IMR-90 (cell line): ENCODE data around the gene GALNT7. TPM values are rescaled to one million over a fixed set of nuclear protein-coding genes. Genes with fewer than 3 reads are reported as not detected.

Experiments used
- ATAC-seq: fragments of 200-7000 bp; cut with Tn5 transposase; 2 replicates; pipeline ENCODE4 v1.9.1; 2020; ENCODE audit warnings: low read depth, mild to moderate bottlenecking, moderate library complexity
- BruUV-seq: library from RNA; stranded (reverse); fragments of 400-500 nt; replicated peaks from 2 replicates; lab custom pipeline; 2021; lab: Mats Ljungman, UMichigan
- CTCF ChIA-PET: fragments of 300-600 bp; formaldehyde crosslinking; extraction: SDS; loops from one replicate; lab custom pipeline; 2021; ENCODE audit warnings: antibody characterized with exemption; lab: Yijun Ruan, JAX
- POLR2A ChIA-PET: fragments of 300-600 bp; sonication (Branson Sonifier 250); formaldehyde crosslinking; loops from one replicate; lab custom pipeline; 2022; ENCODE audit warnings: antibody characterized with exemption; ENCODE audit not compliant: unreplicated experiment; lab: Charles Lee
- DNase-seq: peaks from one replicate; pipeline ENCODE4 v3.0.0; 2013
- H2AFZ ChIP-seq: replicated peaks from 2 replicates; pipeline ENCODE3; 2013; ENCODE audit warnings: low read length, mild to moderate bottlenecking; ENCODE audit not compliant: poor library complexity
- H2AK5ac ChIP-seq: 2 replicates; pipeline ENCODE4 v1.6.1; 2013; ENCODE audit warnings: low read depth, low read length, inconsistent platforms
- H2AK9ac ChIP-seq: replicated peaks from 2 replicates; pipeline ENCODE3; 2013; ENCODE audit warnings: mild to moderate bottlenecking, low read depth, low read length, moderate library complexity; ENCODE audit not compliant: poor library complexity
- H2BK120ac ChIP-seq: 2 replicates; pipeline ENCODE4 v1.6.1; 2013; ENCODE audit warnings: low read depth, low read length, inconsistent platforms
- H2BK15ac ChIP-seq: 3 replicates; pipeline ENCODE4 v1.6.1; 2013; ENCODE audit warnings: low read depth, low read length, inconsistent platforms
- H2BK20ac ChIP-seq: 2 replicates; pipeline ENCODE4 v1.6.1; 2013; ENCODE audit warnings: low read depth, mild to moderate bottlenecking, inconsistent platforms, low read length, moderate library complexity
- H2BK5ac ChIP-seq: 2 replicates; pipeline ENCODE4 v1.6.1; 2013; ENCODE audit warnings: mild to moderate bottlenecking, low read depth, low read length, inconsistent platforms; ENCODE audit not compliant: poor library complexity, severe bottlenecking
- H3K14ac ChIP-seq: replicated peaks from 2 replicates; pipeline ENCODE4 v1.6.1; 2013; ENCODE audit warnings: low read depth, low read length, inconsistent platforms
- H3K18ac ChIP-seq: 2 replicates; pipeline ENCODE4 v1.6.1; 2013; ENCODE audit warnings: low read depth, low read length, control low read depth
- H3K23ac ChIP-seq: 2 replicates; pipeline ENCODE4 v1.6.1; 2013; ENCODE audit warnings: low read depth, low read length, inconsistent platforms
- H3K27ac ChIP-seq: 2 replicates; pipeline ENCODE4 v1.5.1; 2013; ENCODE audit warnings: mild to moderate bottlenecking, control low read depth, low read length; ENCODE audit not compliant: insufficient read depth
- H3K27me3 ChIP-seq: 2 replicates; pipeline ENCODE4 v1.6.1; 2013; ENCODE audit warnings: low read length; ENCODE audit not compliant: control insufficient read depth, insufficient read depth
- H3K36me3 ChIP-seq: 2 replicates; pipeline ENCODE4 v1.6.1; 2013; ENCODE audit warnings: low read length, mixed read lengths; ENCODE audit not compliant: control insufficient read depth, insufficient read depth
- H3K4ac ChIP-seq: 2 replicates; pipeline ENCODE4 v1.6.1; 2013; ENCODE audit warnings: low read depth, low read length, inconsistent platforms
- H3K4me1 ChIP-seq: 2 replicates; pipeline ENCODE4 v1.6.1; 2013; ENCODE audit warnings: low read length, mixed read lengths; ENCODE audit not compliant: control insufficient read depth, insufficient read depth
- H3K4me2 ChIP-seq: 2 replicates; pipeline ENCODE4 v1.6.1; 2013; ENCODE audit warnings: low read depth, mild to moderate bottlenecking, control low read depth, low read length, moderate library complexity
- H3K4me3 ChIP-seq: 2 replicates; pipeline ENCODE4 v1.5.1; 2013; ENCODE audit warnings: low read depth, mild to moderate bottlenecking, control low read depth, low read length, moderate library complexity; ENCODE audit not compliant: insufficient read depth
- H3K56ac ChIP-seq: 2 replicates; pipeline ENCODE4 v1.6.1; 2013; ENCODE audit warnings: low read length, inconsistent platforms; ENCODE audit not compliant: insufficient read depth; ENCODE audit errors: extremely low read depth
- H3K79me1 ChIP-seq, 2 experiments: 2 replicates each; pipeline ENCODE4 v1.6.1; 2013; ENCODE audit warnings: low read length in 2 of 2, inconsistent platforms in 1 of 2, low read depth in 1 of 2
- H3K9ac ChIP-seq: 2 replicates; pipeline ENCODE4 v1.6.1; 2013; ENCODE audit warnings: low read depth, low read length, control low read depth
- H3K9me1 ChIP-seq: 2 replicates; pipeline ENCODE4 v1.6.1; 2013; ENCODE audit warnings: low read length, inconsistent platforms; ENCODE audit not compliant: insufficient read depth
- H3K9me3 ChIP-seq: 2 replicates; pipeline ENCODE4 v1.6.1; 2013; ENCODE audit warnings: low read length; ENCODE audit not compliant: control insufficient read depth, insufficient read depth
- H4K20me1 ChIP-seq: 2 replicates; pipeline ENCODE4 v1.6.1; 2013; ENCODE audit warnings: low read length, inconsistent platforms; ENCODE audit not compliant: insufficient read depth
- H4K5ac ChIP-seq: 2 replicates; pipeline ENCODE4 v1.6.1; 2013; ENCODE audit warnings: mild to moderate bottlenecking, low read depth, low read length, control low read depth
- H4K8ac ChIP-seq, 2 experiments: 2 replicates each; pipeline ENCODE4 v1.6.1; 2013; ENCODE audit warnings: low read depth in 2 of 2, low read length in 2 of 2, control low read depth in 1 of 2, inconsistent platforms in 1 of 2
- H4K91ac ChIP-seq: 2 replicates; pipeline ENCODE4 v1.6.1; 2013; ENCODE audit warnings: low read depth, low read length, inconsistent platforms; ENCODE audit not compliant: insufficient read depth
- CHD1 ChIP-seq: IDR thresholded peaks from 2 replicates; pipeline ENCODE4 v1.6.1; 2012; ENCODE audit warnings: low read depth, low read length, improper control_type of control experiment
- MAFK ChIP-seq: IDR thresholded peaks from 2 replicates; pipeline ENCODE4 v1.6.1; 2012; ENCODE audit warnings: low read depth, low read length, improper control_type of control experiment
- MXI1 ChIP-seq: IDR thresholded peaks from 2 replicates; pipeline ENCODE4 v1.6.1; 2012; ENCODE audit warnings: low read depth, mild to moderate bottlenecking, low read length, moderate library complexity, borderline replicate concordance
- NFE2L2 ChIP-seq: fragments of 150-350 bp; IDR thresholded peaks from 2 replicates; pipeline ENCODE4 v1.6.1; 2016; ENCODE audit warnings: low read depth, mild to moderate bottlenecking, low read length
- POLR2A ChIP-seq: IDR thresholded peaks from 2 replicates; pipeline ENCODE4 v1.6.1; 2012; ENCODE audit warnings: mild to moderate bottlenecking, low read depth, low read length
- RCOR1 ChIP-seq: IDR thresholded peaks from 2 replicates; pipeline ENCODE4 v1.6.1; 2012; ENCODE audit warnings: mild to moderate bottlenecking, low read length, improper control_type of control experiment; ENCODE audit not compliant: insufficient replicate concordance
- WGBS, 2 experiments: methylation state at CpG; one replicate each; pipeline versions ENCODE4 v1.1.5 to v1.1.7; 2013; ENCODE audit warnings: missing lambda C conversion rate in 2 of 2; ENCODE audit not compliant: insufficient read length in 1 of 2; ENCODE audit errors: extremely low coverage in 2 of 2; 5-methylcytosine and 5-hydroxymethylcytosine counted together
- dilution Hi-C: fragments of 300-500 bp; cut with HindIII; formaldehyde crosslinking; loops from one replicate; pipeline ENCODE4 v1.14.3; 2018; ENCODE audit warnings: low sequenced_read_pairs; ENCODE audit not compliant: unreplicated experiment
- in situ Hi-C: fragments of 300-500 bp; cut with MboI; formaldehyde crosslinking; loops from 3 replicates; pipeline ENCODE4 v1.14.3; 2019; ENCODE audit warnings: low sequenced_read_pairs, inconsistent platforms, mixed read lengths
- intact Hi-C: fragments of 100-400 bp; cut with micrococcal nuclease; formaldehyde crosslinking; loops from 2 replicates; pipeline ENCODE4 v1.10.0; 2022
- polyA plus RNA-seq, 3 experiments: library from polyadenylated mRNA; depleted of rRNA; stranded (reverse); fragments of >200 nt; gene quantifications; 2 replicates each; pipeline ENCODE4 v1.2.3, GENCODE V29; 2012; ENCODE audit warnings: low replicate concordance in 1 of 3
- total RNA-seq: library from RNA; depleted of rRNA; stranded (reverse); fragments of >200 nt; gene quantifications from 2 replicates; pipeline ENCODE4 v1.2.3, GENCODE V29; 2012
- TF ChIP-seq, protein P1 (sequence below): fragments of 150-350 bp; IDR thresholded peaks from 2 replicates; pipeline ENCODE4 v1.6.1; 2017; ENCODE audit warnings: mild to moderate bottlenecking, antibody characterized with exemption, low read length, low read depth

The GALNT7 gene
- total and polyA plus RNA-seq, 2 of the 4 experiments (the other 2 are of a cell fraction): 19.1 to 31.2 TPM

DNA sequence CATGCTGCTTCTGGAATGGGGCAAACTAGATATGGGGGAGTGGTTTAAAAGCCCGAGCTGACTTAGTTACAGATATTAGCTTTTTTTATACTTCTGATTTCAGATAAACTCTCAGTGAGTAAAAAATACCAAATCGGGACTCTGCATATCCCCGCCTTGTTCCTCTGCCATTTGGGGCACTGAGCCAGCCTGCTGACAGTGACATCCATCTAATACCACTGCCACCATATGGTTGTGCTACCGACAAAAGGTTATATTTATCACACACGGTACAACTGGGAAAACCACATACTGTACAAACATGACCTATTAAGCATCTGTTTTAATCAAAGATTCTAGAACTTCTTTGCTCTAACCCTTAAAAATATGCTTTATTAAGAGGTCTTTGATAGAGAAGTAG, 78.7 kb downstream of the GALNT7 start:
- Histone ChIP-seq H3K27ac (no peak overlapping the region), H3K9ac (no peak overlapping the region), H4K5ac (no peak overlapping the region), H2BK20ac (no peak overlapping the region), H2AFZ (no peak overlapping the region), H2AK9ac (no peak overlapping the region), H3K4ac (no peak overlapping the region), H2BK5ac (no peak overlapping the region), H3K56ac (no peak overlapping the region), H3K4me3 (no peak overlapping the region), H3K14ac (no peak overlapping the region), H3K27me3 (peaks cover 22% of the 10 kb centered on the region), H3K4me1 (peaks cover 7% of the 10 kb centered on the region), H3K9me3 (no peaks in the 10 kb centered on the region), H3K4me2 (no peak overlapping the region), H2BK15ac (no peak overlapping the region), H3K9me1 (peaks cover 3% of the 10 kb centered on the region), H4K8ac (no peak overlapping the region), H3K18ac (no peak overlapping the region), H3K79me1 (peaks cover 0 to 6% of the 10 kb centered on the region in 2 experiments; a peak in 1 of 4 replicates), H2AK5ac (no peak overlapping the region), H4K20me1 (peaks cover 10% of the 10 kb centered on the region; the same call in 1 of the 2 replicates), H2BK120ac (no peak overlapping the region), H3K23ac (no peak overlapping the region), H4K91ac (no peak overlapping the region), H3K36me3 (no peaks in the 10 kb centered on the region)
- DNase-seq (no peak), ATAC-seq (no peak)
- CTCF ChIA-PET: interaction anchor here (1.5 kb wide), 1 partner anchor 61 kb away, joined by 7 read pairs; no protein-coding TSS in a partner anchor
- intact Hi-C loops (no loop called here), in situ Hi-C loops (no loop called here), dilution Hi-C loops (no loop called here)
- BruUV-seq: no TSS peak
- POLR2A ChIA-PET: no interaction called here
- WGBS, 2 experiments: 100% methylated on average over 1 of the region's 5 CpGs; no CpG with 5 or more reads in 1 of the 2 experiments
- TF ChIP-seq, protein P1, sequence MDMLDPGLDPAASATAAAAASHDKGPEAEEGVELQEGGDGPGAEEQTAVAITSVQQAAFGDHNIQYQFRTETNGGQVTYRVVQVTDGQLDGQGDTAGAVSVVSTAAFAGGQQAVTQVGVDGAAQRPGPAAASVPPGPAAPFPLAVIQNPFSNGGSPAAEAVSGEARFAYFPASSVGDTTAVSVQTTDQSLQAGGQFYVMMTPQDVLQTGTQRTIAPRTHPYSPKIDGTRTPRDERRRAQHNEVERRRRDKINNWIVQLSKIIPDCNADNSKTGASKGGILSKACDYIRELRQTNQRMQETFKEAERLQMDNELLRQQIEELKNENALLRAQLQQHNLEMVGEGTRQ: no peak
- no peak for TF ChIP-seq RCOR1
- TF ChIP-seq MXI1: no peak
- no peak for TF ChIP-seq NFE2L2
- TF ChIP-seq POLR2A: no peak
- TF ChIP-seq MAFK: no peak
- no peak for TF ChIP-seq CHD1
